Ammon's horn (tissue), 1 donor: ENCODE data around the gene SLC39A6.
"Not testable (repeated sequence)": the region's sequence is repeated elsewhere in the genome, so short reads cannot be mapped to it uniquely, and the experiment has no call there.

Experiments used
- DNase-seq: peaks from one replicate; pipeline ENCODE4 v3.0.0-alpha.2; 2016; ENCODE audit warnings: low spot score

The SLC39A6 gene

DNA sequence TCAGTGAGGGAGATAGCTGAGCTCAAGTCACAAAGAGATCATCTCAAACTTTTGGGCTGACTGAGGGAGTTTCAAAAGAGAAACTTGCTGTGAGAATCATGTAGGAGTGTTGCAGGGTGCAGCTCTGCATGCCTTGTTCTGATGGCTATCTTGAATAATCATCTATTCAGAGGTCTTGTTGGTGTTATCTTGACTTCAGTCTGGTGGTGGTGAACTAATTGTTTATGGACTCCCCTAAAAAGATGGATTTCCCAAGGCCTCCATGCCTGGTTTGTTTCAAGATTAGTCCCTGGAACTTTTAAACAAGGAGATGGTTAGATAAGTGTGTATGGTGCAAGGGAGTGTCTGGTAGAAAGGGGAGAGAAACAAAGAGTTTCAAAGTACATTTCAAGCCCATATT, 29.8 kb downstream of the SLC39A6 start:
- no peak for DNase-seq

DNA sequence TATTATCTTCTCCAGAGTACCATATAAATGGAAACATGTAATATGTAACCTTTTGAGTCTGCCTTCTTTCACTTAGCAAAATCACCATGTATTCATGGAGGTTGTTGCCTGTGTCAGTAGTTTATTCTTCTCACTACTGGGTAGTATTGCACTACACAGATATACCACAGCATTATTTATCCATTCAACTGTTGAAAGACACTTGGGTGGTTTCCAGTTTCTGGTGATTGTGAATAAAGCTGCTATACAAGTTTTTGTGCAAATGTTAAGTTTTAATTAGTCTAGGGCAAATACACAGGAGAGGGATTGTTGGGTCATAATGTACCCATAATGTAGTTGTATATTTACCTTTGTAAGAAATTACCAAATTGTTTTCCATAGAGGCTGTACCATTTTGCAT, 32.2 kb downstream of the SLC39A6 start:
- no peak for DNase-seq

DNA sequence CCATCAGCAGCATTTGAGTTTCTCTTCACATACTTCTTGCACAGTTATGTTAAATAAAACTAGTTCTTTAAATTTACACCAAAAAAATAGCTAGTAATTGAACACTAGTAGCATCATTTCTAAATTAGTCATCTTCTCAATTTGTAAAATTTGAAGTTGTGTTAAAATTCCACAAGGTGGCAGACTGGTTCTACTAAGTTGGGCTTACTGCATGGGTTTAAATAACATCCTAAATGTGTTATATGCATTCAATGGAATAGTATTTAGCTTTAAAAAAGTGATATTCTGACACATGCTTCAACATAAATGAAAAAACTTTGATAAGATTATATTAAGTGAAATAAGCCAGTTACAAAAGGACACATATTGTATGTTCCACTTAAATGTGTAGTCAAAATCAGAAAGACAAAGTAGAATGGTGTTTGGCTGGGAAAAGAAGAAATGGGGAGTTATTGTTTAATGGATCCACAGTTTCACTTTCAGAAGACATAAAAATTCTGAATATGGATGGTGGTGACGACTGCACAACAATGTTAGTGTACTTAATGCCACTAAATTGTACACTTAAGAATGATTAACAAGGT, 33.1 kb downstream of the SLC39A6 start:
- DNase-seq = peak; percentile 49

DNA sequence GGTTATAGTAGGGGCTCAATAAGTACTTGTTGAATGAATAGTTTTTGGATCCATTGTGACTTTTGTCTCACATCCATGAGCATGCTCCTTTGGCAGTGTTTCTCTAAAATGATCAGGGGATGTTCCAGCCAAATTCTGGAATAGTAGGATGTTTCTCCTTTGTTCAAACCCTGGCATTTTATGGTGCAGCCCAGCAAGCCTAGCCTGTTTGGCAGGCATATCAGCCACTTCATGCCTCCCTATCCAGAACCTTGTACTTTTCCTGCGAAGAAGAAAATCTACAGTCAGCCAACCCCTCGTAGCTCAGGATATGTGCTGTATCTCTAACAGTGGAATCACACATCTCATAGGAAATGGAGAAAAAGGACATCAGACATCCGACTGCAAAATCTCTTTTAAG, 34.7 kb downstream of the SLC39A6 start:
- DNase-seq = no peak

DNA sequence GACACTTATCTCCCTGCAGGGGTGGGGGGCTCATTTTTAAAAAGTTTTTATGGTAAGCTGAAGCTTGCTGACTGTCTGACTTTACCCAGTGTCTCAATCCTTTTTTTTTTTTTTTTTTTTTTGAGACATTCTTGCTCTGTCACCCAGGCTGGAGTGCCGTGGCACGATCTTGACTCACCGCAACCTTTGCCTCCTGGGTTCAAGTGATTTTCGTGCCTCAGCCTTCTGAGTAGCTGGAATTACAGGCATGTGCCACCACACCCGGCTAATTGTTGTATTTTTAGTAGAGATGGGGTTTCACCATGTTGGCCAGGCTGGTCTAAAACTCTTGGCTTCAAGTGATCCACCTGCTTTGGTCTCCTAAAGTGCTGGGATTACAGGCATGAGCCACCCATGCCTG, 37.0 kb downstream of the SLC39A6 start:
- DNase-seq = not testable (repeated sequence)

- DNase-seq = no peak
Observed at GRCh38 chr18:36089001-36089400, 40.1 kb downstream of the SLC39A6 start.

- DNase-seq = no peak
Observed at GRCh38 chr18:36088256-36088655, 40.9 kb downstream of the SLC39A6 start.

DNA sequence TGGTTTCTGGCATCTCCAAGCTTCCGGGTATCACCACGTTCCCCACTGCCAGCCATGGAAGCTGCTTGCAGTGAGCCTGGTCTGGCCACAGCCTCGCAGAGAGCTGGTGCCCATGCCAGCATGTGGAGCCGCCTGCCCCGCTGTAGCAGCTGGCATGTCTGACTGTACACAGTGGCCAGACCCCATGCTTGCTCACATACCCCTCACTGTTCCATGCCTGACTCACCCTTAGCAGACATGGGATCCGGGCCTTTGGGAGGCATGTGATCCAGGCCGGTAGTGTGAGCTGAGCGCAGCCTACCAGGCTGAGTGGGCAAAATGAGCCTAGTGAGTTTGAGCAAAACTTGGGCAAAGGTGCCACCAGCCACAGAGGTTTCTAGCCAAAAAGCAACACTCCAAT, 43.0 kb downstream of the SLC39A6 start:
- DNase-seq = no peak

- DNase-seq = no peak
Observed at GRCh38 chr18:36085195-36085594, 43.9 kb downstream of the SLC39A6 start.

DNA sequence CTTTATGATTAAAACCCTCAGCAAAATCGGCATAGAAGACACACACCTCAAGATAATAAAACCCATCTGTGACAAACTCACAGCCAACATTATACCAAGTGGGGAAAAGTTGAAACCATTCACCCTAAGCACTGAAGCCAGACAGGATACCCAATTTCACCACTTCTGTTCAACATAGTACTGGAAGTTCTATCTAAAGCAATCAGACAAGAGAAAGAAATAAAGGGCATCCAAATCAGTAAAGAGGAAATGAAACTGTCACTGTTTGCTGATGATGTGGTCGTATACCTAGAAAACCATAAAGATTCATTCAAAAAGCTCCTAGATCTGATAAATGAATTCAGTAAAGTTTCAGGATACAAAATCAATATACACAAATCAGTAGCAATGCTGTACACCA, 45.4 kb downstream of the SLC39A6 start:
- DNase-seq = no peak

- DNase-seq = not testable (repeated sequence)
Observed at GRCh38 chr18:36081118-36081517, 48.0 kb downstream of the SLC39A6 start.

DNA sequence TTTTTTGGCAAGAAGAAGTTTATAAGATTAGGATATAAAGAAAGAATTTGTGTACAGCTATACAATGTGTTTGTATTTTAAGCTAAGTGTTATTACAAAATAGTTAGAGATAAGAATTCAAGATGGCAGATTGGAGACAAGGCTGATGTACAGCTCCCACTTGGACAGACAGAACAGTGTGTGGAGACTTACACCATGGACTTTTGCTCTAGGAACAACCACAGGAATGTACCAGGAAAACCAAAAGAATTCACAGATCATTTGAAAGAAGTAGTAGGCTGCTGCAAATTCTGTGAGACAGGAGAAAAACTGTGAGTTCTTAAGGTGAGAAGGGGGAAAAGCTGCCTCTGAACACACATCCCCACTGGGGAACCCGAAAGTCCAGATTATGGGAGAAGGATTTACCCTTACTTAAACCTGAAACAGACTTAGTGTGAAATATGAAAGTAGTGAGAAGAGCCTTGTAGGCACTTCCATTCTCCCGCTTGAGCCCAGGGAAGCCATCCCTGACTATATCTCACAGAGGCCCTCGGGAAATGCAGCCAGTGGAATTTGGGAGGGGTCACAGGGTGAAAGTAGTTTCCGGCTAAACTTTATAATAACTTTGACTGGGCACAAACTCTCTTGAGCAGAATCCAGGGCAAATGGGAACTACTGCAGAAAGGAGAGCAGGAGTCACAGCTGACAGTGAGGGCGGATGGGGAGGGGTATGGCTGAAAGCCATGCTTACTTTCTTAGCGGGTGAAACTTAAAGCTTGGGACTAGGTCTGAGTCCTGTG, 50.2 kb downstream of the SLC39A6 start:
- no peak for DNase-seq

DNA sequence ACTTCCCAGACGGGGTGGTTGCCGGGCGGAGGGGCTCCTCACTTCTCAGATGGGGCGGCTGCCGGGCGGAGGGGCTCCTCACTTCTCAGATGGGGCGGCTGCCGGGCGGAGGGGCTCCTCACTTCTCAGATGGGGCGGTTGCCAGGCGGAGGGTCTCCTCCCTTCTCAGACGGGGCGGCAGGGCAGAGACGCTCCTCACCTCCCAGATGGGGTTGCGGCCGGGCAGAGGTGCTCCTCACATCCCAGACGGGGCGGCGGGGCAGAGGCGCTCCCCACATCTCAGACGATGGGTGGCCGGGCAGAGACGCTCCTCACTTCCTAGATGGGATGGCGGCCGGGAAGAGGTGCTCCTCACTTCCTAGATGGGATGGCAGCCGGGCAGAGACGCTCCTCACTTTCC, 51.4 kb downstream of the SLC39A6 start:
- not testable (repeated sequence) for DNase-seq

GRCh38 chr18:36075862-36076587, 53.1 kb downstream of the SLC39A6 start:
- no peak for DNase-seq

- DNase-seq = no peak
Observed at GRCh38 chr18:36074435-36074834, 54.7 kb downstream of the SLC39A6 start.

DNA sequence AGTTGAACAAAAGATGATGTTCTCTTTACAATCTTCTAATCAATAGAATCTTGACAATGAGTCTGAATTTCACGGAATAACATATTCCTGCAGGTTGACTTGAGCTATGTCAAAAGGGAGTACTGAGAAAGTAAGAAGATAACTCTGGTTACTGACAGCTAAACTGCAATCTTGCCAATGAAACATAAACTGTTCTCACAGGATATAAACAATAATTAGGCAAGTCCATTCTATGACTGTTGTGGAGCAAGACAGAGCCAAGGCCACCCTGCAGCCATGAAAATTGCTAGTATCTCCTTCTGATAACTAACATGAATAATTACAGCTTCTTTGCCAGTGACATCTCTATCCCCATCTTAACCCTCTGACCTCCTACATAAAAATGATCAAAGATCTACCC, 55.5 kb downstream of the SLC39A6 start:
- no peak for DNase-seq

DNA sequence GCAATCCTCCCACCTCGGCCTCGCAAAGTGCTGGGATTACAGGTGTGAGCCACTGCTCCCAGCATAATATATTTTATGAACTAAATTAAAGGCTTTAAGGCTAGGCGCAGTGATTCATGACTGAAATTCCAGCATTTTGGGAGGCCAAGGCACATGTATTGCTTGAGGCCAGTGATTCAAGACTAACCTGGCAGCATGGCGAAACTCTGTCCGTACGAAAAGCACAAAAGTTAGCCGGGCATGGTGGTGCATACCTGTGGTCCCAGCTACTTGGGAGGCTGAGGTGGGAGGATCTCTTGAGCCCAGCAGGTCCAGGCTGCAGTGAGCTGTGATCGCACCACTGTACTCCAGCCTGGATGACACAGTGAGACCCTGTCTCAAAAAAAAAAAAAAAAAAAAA, 56.7 kb downstream of the SLC39A6 start:
- not testable (repeated sequence) for DNase-seq

- DNase-seq = peak; percentile 98
Observed at GRCh38 chr18:36067055-36067957, 61.8 kb downstream of the SLC39A6 start, which contains the start of gene RPRD1A. Gene RPRD1A, minus strand, starts transcription at chr18:36067559. Its CDS starts 155 bp downstream, at chr18:36067404.

DNA sequence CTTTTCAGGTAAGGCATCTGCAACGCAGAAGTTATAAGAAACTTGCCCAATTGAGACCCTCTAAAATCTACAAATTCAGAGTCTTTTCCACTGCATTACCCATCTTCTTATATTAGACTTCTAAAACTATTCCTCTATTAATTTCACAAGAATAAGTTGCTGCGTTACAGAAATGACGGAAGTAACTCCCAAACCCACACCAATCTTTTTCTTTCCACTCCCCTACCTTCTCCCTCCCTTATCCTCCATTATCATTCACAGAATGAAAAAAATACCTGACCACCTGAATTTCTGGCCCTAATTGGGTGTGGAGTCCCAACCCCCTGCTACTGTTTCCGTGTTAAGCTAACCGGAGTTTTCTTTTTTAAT, 62.5 kb downstream of the SLC39A6 start:
- DNase-seq = no peak

GRCh38 chr18:36066001-36066400, 63.1 kb downstream of the SLC39A6 start:
- DNase-seq = no peak

DNA sequence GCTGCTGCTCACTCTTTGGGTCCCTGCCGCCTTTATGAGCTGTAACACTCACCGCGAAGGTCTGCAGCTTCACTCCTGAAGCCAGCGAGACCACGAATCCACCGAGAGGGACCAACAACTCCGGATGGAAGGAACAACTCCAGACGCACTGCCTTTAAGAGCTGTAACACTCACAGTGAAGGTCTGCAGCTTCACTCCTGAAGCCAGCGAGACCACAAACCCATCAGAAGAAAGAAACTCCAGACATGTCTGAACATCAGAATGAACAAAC, 64.4 kb downstream of the SLC39A6 start:
- not testable (repeated sequence) for DNase-seq
